HFF-Myc (cell line): ENCODE data around the gene RGS21.

Source experiments
- DNase-seq: peaks from one replicate; pipeline ENCODE4 v3.0.0-alpha.2; 2011; ENCODE audit warnings: low read depth; ENCODE audit errors: extremely low read depth
- H3K4me3 ChIP-seq: replicated peaks from 2 replicates; pipeline ENCODE4 v1.5.1; 2011; ENCODE audit warnings: low read depth, mild to moderate bottlenecking, control low read depth, low read length
- TF ChIP-seq, protein P1 (sequence below): IDR thresholded peaks from 2 replicates; pipeline ENCODE4 v1.5.1; 2012; ENCODE audit warnings: mild to moderate bottlenecking, low read depth, low read length, control low read depth; ENCODE audit errors: missing control alignments

The RGS21 gene

DNA sequence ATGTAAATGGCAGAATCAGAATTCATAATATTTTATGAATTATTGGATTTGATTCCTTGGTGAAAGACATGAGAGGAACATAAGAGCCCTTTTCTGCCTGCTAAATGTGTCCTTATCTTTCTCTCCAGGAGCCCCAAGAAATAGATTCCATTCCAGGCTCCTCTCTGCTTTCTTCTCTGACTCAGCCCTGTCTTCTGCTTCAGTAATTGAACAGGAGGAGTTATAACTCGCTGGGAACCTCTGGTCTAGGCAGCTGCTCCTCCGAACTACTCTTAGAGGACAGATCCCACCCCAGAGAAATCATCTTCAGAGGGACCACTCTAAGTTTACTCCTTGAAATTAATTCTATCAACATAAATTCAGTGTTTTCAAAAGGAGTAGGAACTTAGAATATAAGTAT lies 78.4 kb downstream of the RGS21 start:
- DNase-seq: no peak
- TF ChIP-seq, protein P1, sequence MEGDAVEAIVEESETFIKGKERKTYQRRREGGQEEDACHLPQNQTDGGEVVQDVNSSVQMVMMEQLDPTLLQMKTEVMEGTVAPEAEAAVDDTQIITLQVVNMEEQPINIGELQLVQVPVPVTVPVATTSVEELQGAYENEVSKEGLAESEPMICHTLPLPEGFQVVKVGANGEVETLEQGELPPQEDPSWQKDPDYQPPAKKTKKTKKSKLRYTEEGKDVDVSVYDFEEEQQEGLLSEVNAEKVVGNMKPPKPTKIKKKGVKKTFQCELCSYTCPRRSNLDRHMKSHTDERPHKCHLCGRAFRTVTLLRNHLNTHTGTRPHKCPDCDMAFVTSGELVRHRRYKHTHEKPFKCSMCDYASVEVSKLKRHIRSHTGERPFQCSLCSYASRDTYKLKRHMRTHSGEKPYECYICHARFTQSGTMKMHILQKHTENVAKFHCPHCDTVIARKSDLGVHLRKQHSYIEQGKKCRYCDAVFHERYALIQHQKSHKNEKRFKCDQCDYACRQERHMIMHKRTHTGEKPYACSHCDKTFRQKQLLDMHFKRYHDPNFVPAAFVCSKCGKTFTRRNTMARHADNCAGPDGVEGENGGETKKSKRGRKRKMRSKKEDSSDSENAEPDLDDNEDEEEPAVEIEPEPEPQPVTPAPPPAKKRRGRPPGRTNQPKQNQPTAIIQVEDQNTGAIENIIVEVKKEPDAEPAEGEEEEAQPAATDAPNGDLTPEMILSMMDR: no peak
- H3K4me3 ChIP-seq: no peak overlapping the region

DNA sequence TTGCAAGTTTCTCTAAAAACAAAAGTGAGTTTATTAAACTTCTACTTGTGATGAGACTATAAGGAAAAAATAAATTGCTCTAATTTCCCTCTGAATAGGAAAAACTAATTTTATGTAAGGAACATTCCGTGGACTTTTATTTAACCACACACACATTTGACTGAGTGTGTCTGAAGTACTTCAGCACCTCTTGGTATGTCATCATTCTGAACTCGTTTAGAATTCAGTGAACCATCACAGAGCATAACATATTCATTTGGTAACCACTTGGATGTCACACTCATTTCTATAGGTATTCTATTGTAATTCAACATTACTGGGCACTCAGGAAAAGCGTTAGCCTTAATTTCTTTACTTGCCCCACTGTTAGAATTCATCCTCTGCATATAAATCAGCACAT lies 79.1 kb downstream of the RGS21 start:
- TF ChIP-seq, protein P1: no peak
- no peak for DNase-seq
- H3K4me3 ChIP-seq: no peak overlapping the region

DNA sequence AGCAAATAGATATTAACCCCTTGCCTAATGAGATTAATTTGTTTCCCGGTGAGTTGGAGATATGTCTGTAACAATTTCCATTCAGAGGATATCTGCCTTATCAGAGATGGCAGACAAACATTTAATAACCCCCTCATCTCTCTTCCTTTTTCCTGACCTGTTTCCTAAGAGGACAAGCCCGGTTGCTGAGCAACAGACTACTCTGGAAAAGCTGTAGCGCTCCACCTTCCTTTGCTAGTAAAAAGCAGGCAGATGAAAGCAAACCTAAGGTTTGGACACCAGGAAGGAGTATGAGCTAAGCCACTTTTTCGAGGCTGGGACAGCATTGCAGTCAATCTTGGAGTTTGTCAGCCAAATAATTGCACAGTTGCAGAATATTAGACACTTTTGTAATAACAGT lies 82.4 kb downstream of the RGS21 start:
- no peak for DNase-seq
- no peak overlapping the region for H3K4me3 ChIP-seq
- TF ChIP-seq, protein P1: no peak

DNA sequence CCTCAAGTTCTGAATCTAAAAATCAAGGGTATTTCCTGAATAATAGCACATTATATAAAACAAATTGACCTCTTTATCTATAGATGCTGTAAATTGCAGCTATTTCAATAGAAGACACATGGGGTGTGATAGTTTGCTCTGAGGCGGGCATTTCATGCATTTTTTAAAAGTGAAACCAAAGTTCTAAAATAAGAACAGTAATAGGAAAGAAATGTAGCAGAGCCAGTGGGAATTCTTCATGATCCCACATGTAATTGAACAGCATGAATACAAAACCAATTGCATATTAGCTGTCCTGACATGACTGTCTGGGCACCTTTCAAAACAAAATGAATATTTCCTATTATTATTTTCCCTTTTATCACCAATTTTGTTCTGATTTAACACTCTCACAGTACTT lies 85.0 kb downstream of the RGS21 start:
- DNase-seq: no peak
- TF ChIP-seq, protein P1: no peak
- no peak overlapping the region for H3K4me3 ChIP-seq

DNA sequence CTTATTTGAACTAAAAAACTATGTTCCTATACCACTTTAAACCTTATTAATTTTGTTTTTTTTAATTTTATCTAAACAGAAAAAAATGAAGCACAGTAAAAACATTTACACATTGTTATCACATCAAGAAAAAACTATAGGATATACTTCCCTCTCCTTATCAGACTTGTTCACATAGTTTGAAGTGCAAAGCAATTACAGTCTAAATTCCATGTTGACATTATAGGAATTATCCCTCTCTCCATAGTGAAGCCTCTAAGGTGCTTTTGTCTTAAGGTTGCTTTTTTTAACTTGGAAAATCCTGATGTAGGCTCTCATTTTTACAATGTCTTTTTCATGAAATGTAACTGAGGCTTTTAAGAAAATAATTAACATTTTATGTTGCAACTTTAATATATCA lies 85.8 kb downstream of the RGS21 start:
- H3K4me3 ChIP-seq: no peak overlapping the region
- DNase-seq: no peak
- TF ChIP-seq, protein P1: no peak

DNA sequence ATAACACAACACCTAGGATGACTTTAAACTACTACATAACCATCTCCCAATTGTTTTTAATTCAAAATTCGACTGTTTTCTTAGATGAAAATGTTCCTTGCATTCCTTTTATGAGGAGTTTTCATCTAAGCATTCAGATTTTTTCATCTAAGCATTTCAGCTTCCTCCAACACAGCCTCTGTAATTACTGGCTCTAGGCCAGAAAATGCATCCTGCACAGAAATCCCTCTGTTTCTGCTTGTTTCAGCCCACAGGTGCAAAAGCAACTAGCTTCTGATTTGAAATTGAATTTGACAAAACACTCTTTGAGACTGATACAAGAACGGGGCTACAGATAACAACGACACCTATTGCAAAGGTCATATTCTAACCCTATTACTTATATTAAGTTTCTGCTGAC lies 90.4 kb downstream of the RGS21 start:
- DNase-seq: no peak
- TF ChIP-seq, protein P1: no peak
- no peak overlapping the region for H3K4me3 ChIP-seq
